Fibroblast of lung (primary cell): ENCODE data around the gene SET. TPM values are rescaled to one million over a fixed set of nuclear protein-coding genes. Genes with fewer than 3 reads are reported as not detected.

ENCODE experiments used
- DNase-seq, 2 donors: peaks; one replicate each; pipeline versions ENCODE4 v3.0.0 to v3.0.0-alpha.2; 2010; ENCODE audit warnings: low read depth in 2 of 2
- H2AFZ ChIP-seq: 2 replicates; pipeline ENCODE4 v1.5.1; 2012; ENCODE audit warnings: low read length, control low read depth, inconsistent platforms
- H3K27ac ChIP-seq: 2 replicates; pipeline ENCODE4 v1.5.1; 2011; ENCODE audit warnings: low read length, control low read depth; ENCODE audit not compliant: insufficient read depth
- H3K27me3 ChIP-seq: 2 replicates; pipeline ENCODE4 v1.5.1; 2011; ENCODE audit warnings: mild to moderate bottlenecking, low read length; ENCODE audit not compliant: control insufficient read depth, insufficient read depth
- H3K36me3 ChIP-seq: 2 replicates; pipeline ENCODE4 v1.5.1; 2011; ENCODE audit warnings: low read length; ENCODE audit not compliant: control insufficient read depth, insufficient read depth
- H3K4me1 ChIP-seq: 2 replicates; pipeline ENCODE4 v1.5.1; 2011; ENCODE audit warnings: low read length; ENCODE audit not compliant: control insufficient read depth, insufficient read depth; ENCODE audit errors: extremely low read depth
- H3K4me2 ChIP-seq: 2 replicates; pipeline ENCODE4 v1.5.1; 2011; ENCODE audit warnings: low read length, control low read depth; ENCODE audit not compliant: insufficient read depth; ENCODE audit errors: extremely low read depth
- H3K4me3 ChIP-seq, 4 experiments: fragments of 200-600 bp in 1 of 4; sonication (generic) in 1 of 4; replicated peaks in 1 of 4; 2 replicates each; pipeline ENCODE4 v1.5.1; 2011 to 2016; ENCODE audit warnings: low read length in 4 of 4, low read depth in 3 of 4, mild to moderate bottlenecking in 3 of 4, control low read depth in 2 of 4, inconsistent platforms in 1 of 4, mixed read lengths in 1 of 4; ENCODE audit not compliant: insufficient read depth in 1 of 4; ENCODE audit errors: control extremely low read depth in 1 of 4
- H3K79me2 ChIP-seq: 2 replicates; pipeline ENCODE4 v1.5.1; 2012; ENCODE audit warnings: mild to moderate bottlenecking, low read length, inconsistent platforms; ENCODE audit not compliant: control insufficient read depth, insufficient read depth
- H3K9ac ChIP-seq: 2 replicates; pipeline ENCODE4 v1.5.1; 2011; ENCODE audit warnings: mild to moderate bottlenecking, low read length, control low read depth; ENCODE audit not compliant: insufficient read depth
- H3K9me3 ChIP-seq: 2 replicates; pipeline ENCODE4 v1.5.1; 2012; ENCODE audit warnings: low read depth, low read length; ENCODE audit not compliant: control insufficient read depth, insufficient read depth
- H4K20me1 ChIP-seq: 2 replicates; pipeline ENCODE4 v1.5.1; 2011; ENCODE audit warnings: low read length; ENCODE audit not compliant: control insufficient read depth, insufficient read depth; ENCODE audit errors: extremely low read depth
- CTCF ChIP-seq, 2 donors: IDR thresholded peaks in 1 of 2; conservative IDR thresholded peaks in 1 of 2; 1 replicate in 1 of 2; 2 replicates in 1 of 2; pipeline ENCODE4 v1.5.1; 2011 to 2012; ENCODE audit warnings: low read length in 2 of 2, control low read depth in 1 of 2, inconsistent platforms in 1 of 2, low read depth in 1 of 2, mild to moderate bottlenecking in 1 of 2
- EZH2 ChIP-seq: IDR thresholded peaks from 2 replicates; pipeline ENCODE4 v1.5.1; 2012; ENCODE audit warnings: low read length, control low read depth, mild to moderate bottlenecking; ENCODE audit errors: missing control alignments
- polyA minus RNA-seq: library from RNA; depleted of rRNA, polyadenylated mRNA; stranded (reverse); fragments of >200 nt; gene quantifications from 2 replicates; pipeline ENCODE4 v1.2.3, GENCODE V29; 2011; ENCODE audit warnings: low replicate concordance
- polyA plus RNA-seq, 2 donors: library from polyadenylated mRNA; depleted of rRNA in 1 of 2; stranded (reverse) in 1 of 2; unstranded in 1 of 2; fragments of >200 nt; gene quantifications; 2 replicates each; pipeline ENCODE4 v1.2.1, GENCODE V29; 2011 to 2012; ENCODE audit warnings: missing spikeins in 1 of 2
- total RNA-seq: library from RNA; depleted of rRNA; stranded (reverse); fragments of >200 nt; gene quantifications from 2 replicates; pipeline ENCODE4 v1.2.1, GENCODE V29; 2014

The SET gene
- 456 and 503 TPM in 2 replicates for total RNA-seq
- 256 and 288 TPM in 2 replicates for polyA plus RNA-seq
- 291 and 369 TPM in 2 replicates for polyA plus RNA-seq (2012)
- 12.3 and 19.0 TPM in 2 replicates for polyA minus RNA-seq

- Histone ChIP-seq H3K36me3 (peaks cover 2% of the 10 kb centered on the region), H3K4me3 (peak within 1 kb of the TSS; percentile 83 to 97 (median 92)), H3K27ac (peak within 1 kb of the TSS; percentile 74), H3K9ac (peak within 1 kb of the TSS; percentile 73), H3K27me3 (no peaks in the 10 kb centered on the region), H2AFZ (peak within 1 kb of the TSS; percentile 44), H3K4me1 (peaks cover 12% of the 10 kb centered on the region), H3K79me2 (peaks cover 35% of the 10 kb centered on the region), H4K20me1 (peaks cover 5% of the 10 kb centered on the region), H3K4me2 (peak within 1 kb of the TSS; percentile 39), H3K9me3 (no peaks in the 10 kb centered on the region)
- TF ChIP-seq EZH2 (no peak), CTCF (conservative IDR thresholded peaks at IDR 0.05 in 1 of 2, IDR thresholded peaks at IDR 0.05 in 1 of 2; ENCODE audit: low read depth in 1 of 2, low read length in 2 of 2) (no peak)
- DNase-seq: peak; percentile 87 to 91
These were observed at the start of gene SET for GRCh38 chr9:128688501-128689292. SET (plus strand) TSS chr9:128689222; CDS start chr9:128689583, 361 bp downstream.

GRCh38 chr9:128640603-128641002 is 48.4 kb upstream of the SET start:
- no peak overlapping the region for H3K9ac ChIP-seq
- H3K36me3 ChIP-seq: peaks cover 6% of the 10 kb centered on the region
- H3K27ac ChIP-seq: no peak overlapping the region
- H3K4me2 ChIP-seq: no peak overlapping the region
- H4K20me1 ChIP-seq: no peaks in the 10 kb centered on the region
- H2AFZ ChIP-seq: no peak overlapping the region
- TF ChIP-seq EZH2 (no peak), CTCF (conservative IDR thresholded peaks at IDR 0.05 in 1 of 2, IDR thresholded peaks at IDR 0.05 in 1 of 2; ENCODE audit: low read depth in 1 of 2, low read length in 2 of 2) (no peak)
- no peak overlapping the region for H3K4me3 ChIP-seq
- peaks cover 5% of the 10 kb centered on the region for H3K79me2 ChIP-seq
- no peak for DNase-seq
- no peaks in the 10 kb centered on the region for H3K9me3 ChIP-seq
- H3K27me3 ChIP-seq: no peaks in the 10 kb centered on the region
- H3K4me1 ChIP-seq: peaks cover 10% of the 10 kb centered on the region

- TF ChIP-seq CTCF (conservative IDR thresholded peaks at IDR 0.05 in 1 of 2, IDR thresholded peaks at IDR 0.05 in 1 of 2; ENCODE audit: low read depth in 1 of 2, low read length in 2 of 2): no peak
- TF ChIP-seq EZH2: no peak
- Histone ChIP-seq H2AFZ (no peak overlapping the region), H3K9ac (no peak overlapping the region), H3K27ac (no peak overlapping the region), H3K4me3 (no peak overlapping the region), H3K79me2 (peaks cover 5% of the 10 kb centered on the region), H3K36me3 (peaks cover 2% of the 10 kb centered on the region), H3K4me2 (no peak overlapping the region), H4K20me1 (no peaks in the 10 kb centered on the region), H3K9me3 (no peaks in the 10 kb centered on the region), H3K4me1 (peaks cover 3% of the 10 kb centered on the region), H3K27me3 (no peaks in the 10 kb centered on the region)
- no peak for DNase-seq
These were observed 46.3 kb upstream of the SET start for GRCh38 chr9:128642675-128643245.
